Neural cell (in vitro differentiated cells): ENCODE measurements around the gene LRCH4.
"Not testable (repeated sequence)": the region's sequence is repeated elsewhere in the genome, so short reads cannot be mapped to it uniquely, and the experiment has no call there.

Experiments used
- CTCF ChIP-seq: fragments of 450-650 bp; IDR thresholded peaks from 2 replicates; pipeline ENCODE4 v1.5.1; 2014; ENCODE audit warnings: antibody characterized with exemption, mild to moderate bottlenecking, moderate library complexity; ENCODE audit not compliant: poor library complexity, severe bottlenecking
- SMC3 ChIP-seq: fragments of 450-650 bp; conservative IDR thresholded peaks from 2 replicates; pipeline ENCODE4 v1.6.1; 2014; ENCODE audit warnings: antibody characterized with exemption, mild to moderate bottlenecking, moderate library complexity; ENCODE audit not compliant: poor library complexity

GRCh38 chr7:100535982-100536381, 49.9 kb downstream of the LRCH4 start:
- not testable (repeated sequence) for TF ChIP-seq CTCF, SMC3
